Esophagus muscularis mucosa (tissue), 4 donors: Measurements from ENCODE around the gene MYO1D. TPM values are rescaled to one million over a fixed set of nuclear protein-coding genes. Genes with fewer than 3 reads are reported as not detected.

Source experiments
- DNase-seq: peaks from one replicate; pipeline ENCODE4 v3.0.0-alpha.2; 2017; ENCODE audit errors: extremely low spot score
- H3K27ac ChIP-seq, 4 donors: fragments of 200-600 bp; sonication (generic); replicated peaks in 1 of 4; 1 replicate in 3 of 4; 2 replicates in 1 of 4; pipeline ENCODE4 v1.5.1; 2016 to 2019; ENCODE audit warnings: mild to moderate bottlenecking in 1 of 4
- H3K27me3 ChIP-seq, 4 donors: fragments of 200-600 bp; sonication (generic); one replicate each; pipeline versions ENCODE4 v1.5.1 to v1.6.0; 2016 to 2019
- H3K36me3 ChIP-seq, 4 donors: fragments of 200-600 bp; sonication (generic); one replicate each; pipeline ENCODE4 v1.5.1; 2016 to 2019
- H3K4me1 ChIP-seq, 4 donors: fragments of 200-600 bp; sonication (generic); one replicate each; pipeline ENCODE4 v1.5.1; 2016 to 2019
- H3K4me3 ChIP-seq, 4 donors: fragments of 200-600 bp; sonication (generic); 1 replicate in 2 of 4; 2 replicates in 2 of 4; pipeline ENCODE4 v1.5.1; 2016 to 2019; ENCODE audit warnings: mild to moderate bottlenecking in 4 of 4, moderate library complexity in 1 of 4
- H3K9me3 ChIP-seq, 4 donors: fragments of 200-600 bp; sonication (generic); 1 replicate in 3 of 4; 2 replicates in 1 of 4; pipeline ENCODE4 v1.5.1; 2016 to 2019
- EP300 ChIP-seq: sonication (generic); formaldehyde crosslinking; IDR thresholded peaks from one replicate; pipeline ENCODE4 v1.6.1; 2017; ENCODE audit warnings: antibody characterized with exemption
- POLR2A ChIP-seq: fragments of 450-650 bp; IDR thresholded peaks from one replicate; pipeline ENCODE4 v1.6.1; 2017; ENCODE audit warnings: antibody characterized with exemption, moderate library complexity, mild to moderate bottlenecking, low read depth
- POLR2AphosphoS5 ChIP-seq, 2 donors: sonication (generic); formaldehyde crosslinking; IDR thresholded peaks; one replicate each; pipeline ENCODE4 v1.6.1; 2017; ENCODE audit warnings: antibody characterized with exemption in 2 of 2
- WGBS: methylation state at CpG from one replicate; pipeline ENCODE4 v1.1.5; 2018; 5-methylcytosine and 5-hydroxymethylcytosine counted together
- intact Hi-C: fragments of 100-400 bp; cut with DNase I; formaldehyde crosslinking; loops from one replicate; pipeline ENCODE4 v1.15.1; 2023
- total RNA-seq, 4 donors: library from RNA; depleted of rRNA; stranded (reverse); fragments of >200 nt; gene quantifications; one replicate each; pipeline versions ENCODE4 v1.1.0 to v1.2.1, GENCODE V29; 2016
- TF ChIP-seq, protein P1 (sequence below), 3 experiments: fragments of 200-600 bp in 2 of 3; fragments of 450-650 bp in 1 of 3; sonication (generic) in 2 of 3; IDR thresholded peaks; one replicate each; pipeline ENCODE4 v1.5.1; 2017 to 2019; ENCODE audit warnings: antibody characterized with exemption in 3 of 3, mild to moderate bottlenecking in 2 of 3, moderate library complexity in 1 of 3

MYO1D gene
- total RNA-seq, 4 donors from 2014 or later, result 27.3 to 30.3 (median 29.0) TPM

DNA sequence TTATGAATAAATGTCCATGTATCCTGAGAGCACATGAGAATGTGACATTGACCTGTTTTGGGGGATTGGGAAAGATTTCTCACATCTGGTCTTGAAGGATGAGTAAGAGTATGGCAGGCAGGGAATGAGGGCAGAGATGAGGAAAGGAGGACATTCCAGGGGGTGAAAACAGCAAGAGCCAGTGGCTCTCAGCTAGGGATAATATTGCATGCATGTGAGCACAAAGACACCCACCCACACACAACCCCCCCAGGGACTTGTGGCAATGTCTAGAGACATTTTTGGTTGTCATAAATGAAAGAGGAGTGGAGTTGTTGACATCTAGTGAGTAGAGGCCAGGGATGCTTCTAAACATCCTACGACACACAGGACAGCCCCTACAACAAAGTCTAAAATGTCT is 6.0 kb downstream of the MYO1D start:
- peaks cover 15 to 42% (median 32%) of the 10 kb centered on the region in 4 donors for H3K4me1 ChIP-seq
- peak overlapping the region in 2 of 4 donors; percentile 28 to 61 for H3K27ac ChIP-seq
- WGBS, result 91% methylated on average over 1 of the region's 1 CpG

DNA sequence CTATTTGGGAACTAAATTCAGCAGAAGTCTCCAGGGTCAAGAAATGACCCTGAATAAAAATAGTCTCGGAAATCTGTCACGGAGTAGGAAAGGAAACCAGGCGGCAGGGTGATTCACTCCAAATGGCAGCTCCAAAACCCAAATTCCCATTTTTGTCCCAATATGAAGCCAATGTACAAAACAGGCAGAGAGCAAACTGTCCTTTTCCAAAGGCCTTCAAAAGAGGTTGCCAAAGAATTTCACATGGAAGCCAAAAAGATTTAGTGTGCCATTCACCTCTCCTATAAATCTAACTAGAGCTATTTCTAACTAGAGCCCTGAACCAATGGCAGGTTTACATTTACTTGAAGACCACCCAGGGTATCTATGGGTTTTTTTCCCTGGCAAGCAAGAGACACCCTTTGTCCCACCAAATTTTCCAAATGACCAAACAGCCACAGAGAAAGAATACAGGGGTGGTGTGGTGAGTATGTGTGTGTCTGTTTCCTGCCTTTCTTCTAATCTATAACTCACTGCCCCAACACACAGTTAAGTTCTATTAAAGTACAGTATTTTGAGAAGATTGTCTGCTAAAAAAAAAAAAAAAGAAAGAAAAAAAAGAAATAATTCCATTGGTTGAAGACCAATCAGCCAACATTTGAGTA is 6.8 kb downstream of the MYO1D start:
- H3K36me3 ChIP-seq, result no peaks in the 10 kb centered on the region
- H3K4me3 ChIP-seq, result no peak overlapping the region
- TF ChIP-seq EP300 (no peak), POLR2AphosphoS5 (IDR thresholded peaks at IDR 0.05) (peak; percentile 26 to 48), POLR2A (no peak)
- TF ChIP-seq, protein P1, sequence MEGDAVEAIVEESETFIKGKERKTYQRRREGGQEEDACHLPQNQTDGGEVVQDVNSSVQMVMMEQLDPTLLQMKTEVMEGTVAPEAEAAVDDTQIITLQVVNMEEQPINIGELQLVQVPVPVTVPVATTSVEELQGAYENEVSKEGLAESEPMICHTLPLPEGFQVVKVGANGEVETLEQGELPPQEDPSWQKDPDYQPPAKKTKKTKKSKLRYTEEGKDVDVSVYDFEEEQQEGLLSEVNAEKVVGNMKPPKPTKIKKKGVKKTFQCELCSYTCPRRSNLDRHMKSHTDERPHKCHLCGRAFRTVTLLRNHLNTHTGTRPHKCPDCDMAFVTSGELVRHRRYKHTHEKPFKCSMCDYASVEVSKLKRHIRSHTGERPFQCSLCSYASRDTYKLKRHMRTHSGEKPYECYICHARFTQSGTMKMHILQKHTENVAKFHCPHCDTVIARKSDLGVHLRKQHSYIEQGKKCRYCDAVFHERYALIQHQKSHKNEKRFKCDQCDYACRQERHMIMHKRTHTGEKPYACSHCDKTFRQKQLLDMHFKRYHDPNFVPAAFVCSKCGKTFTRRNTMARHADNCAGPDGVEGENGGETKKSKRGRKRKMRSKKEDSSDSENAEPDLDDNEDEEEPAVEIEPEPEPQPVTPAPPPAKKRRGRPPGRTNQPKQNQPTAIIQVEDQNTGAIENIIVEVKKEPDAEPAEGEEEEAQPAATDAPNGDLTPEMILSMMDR (IDR thresholded peaks at IDR 0.05), result no peak
- H3K27ac ChIP-seq, result peak overlapping the region; percentile 41 to 61 (median 50)
- no peaks in the 10 kb centered on the region for H3K27me3 ChIP-seq
- 16% methylated on average over 3 of the region's 3 CpGs for WGBS
- no peaks in the 10 kb centered on the region for H3K9me3 ChIP-seq
- no peak for DNase-seq
- H3K4me1 ChIP-seq, result peaks cover 12 to 37% (median 26%) of the 10 kb centered on the region in 4 donors
- intact Hi-C loops, result no loop called here

More for the DNA sequence above, 6.0 kb downstream of the MYO1D start:
- DNase-seq, result no peak
- TF ChIP-seq POLR2AphosphoS5 (IDR thresholded peaks at IDR 0.05), result peak in 1 of 2 donors; percentile 17
- TF ChIP-seq, protein P1 (IDR thresholded peaks at IDR 0.05), result no peak
- no peaks in the 10 kb centered on the region for H3K27me3 ChIP-seq
- intact Hi-C loops, result no loop called here
- H3K9me3 ChIP-seq, result no peaks in the 10 kb centered on the region
- H3K36me3 ChIP-seq, result no peaks in the 10 kb centered on the region
- H3K4me3 ChIP-seq, result no peak overlapping the region

DNA sequence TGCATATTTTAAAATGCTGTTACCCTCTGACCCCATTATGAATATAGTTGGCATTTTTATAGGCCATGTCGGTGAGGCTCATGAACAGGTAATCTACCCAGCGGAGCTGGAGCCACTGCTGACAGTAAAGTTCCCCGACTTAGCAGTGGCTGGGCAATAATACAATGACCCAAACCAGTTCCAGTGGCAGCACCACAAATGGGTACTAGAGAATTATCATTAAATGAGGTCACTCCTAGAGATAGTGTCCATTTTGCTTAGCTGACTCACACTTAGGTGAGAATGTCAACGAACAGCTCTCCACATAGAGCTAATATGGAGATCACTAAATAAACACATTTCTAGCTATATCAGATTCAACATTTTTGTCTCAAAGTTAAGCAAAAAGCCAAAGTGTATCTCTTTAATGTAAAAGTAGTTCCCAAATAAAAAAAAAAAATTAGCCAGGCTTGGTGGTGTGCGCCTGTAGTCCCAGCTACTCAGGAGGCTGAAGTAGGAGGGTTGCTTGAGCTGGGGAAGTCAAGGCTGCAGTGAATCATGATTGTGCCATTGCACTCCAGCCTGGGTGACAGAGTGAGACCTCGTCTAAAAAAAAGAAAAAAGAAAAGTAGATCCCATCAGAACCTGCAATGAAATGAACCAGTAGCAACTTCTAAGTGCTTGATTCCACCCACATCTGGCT is 7.4 kb downstream of the MYO1D start:
- Histone ChIP-seq H3K9me3 (no peaks in the 10 kb centered on the region), H3K4me3 (no peak overlapping the region), H3K36me3 (no peaks in the 10 kb centered on the region), H3K27ac (peak overlapping the region; percentile 20 to 61 (median 50)), H3K4me1 (peaks cover 12 to 37% (median 26%) of the 10 kb centered on the region in 4 donors), H3K27me3 (no peaks in the 10 kb centered on the region)
- intact Hi-C loops, result no loop called here
- no peak for TF ChIP-seq POLR2AphosphoS5 (IDR thresholded peaks at IDR 0.05)
- TF ChIP-seq EP300, result no peak
- TF ChIP-seq, protein P1 (IDR thresholded peaks at IDR 0.05), result no peak
- WGBS, result 80% methylated on average over 6 of the region's 6 CpGs
- DNase-seq, result no peak

DNA sequence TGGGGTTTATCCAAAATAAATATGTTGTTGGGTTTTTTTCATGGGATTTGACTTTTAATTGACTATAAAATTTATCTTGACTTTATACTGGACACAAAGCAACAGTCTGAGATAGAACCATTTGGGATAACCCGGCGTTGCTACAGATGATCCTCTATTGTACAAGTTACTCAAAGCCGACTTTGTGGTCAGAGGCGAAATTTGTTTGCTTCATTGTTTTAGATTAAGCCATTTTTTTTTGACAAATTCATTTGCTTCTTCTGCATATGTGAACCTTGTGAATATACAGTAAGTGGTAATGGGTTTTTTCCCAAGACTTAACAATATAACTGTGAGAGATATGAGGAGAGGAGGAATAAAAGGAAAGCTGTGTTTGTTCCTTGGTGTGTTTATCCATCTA is 11.8 kb downstream of the MYO1D start:
- no peaks in the 10 kb centered on the region for H3K9me3 ChIP-seq
- no peaks in the 10 kb centered on the region for H3K27me3 ChIP-seq
- DNase-seq, result no peak
- H3K36me3 ChIP-seq, result no peaks in the 10 kb centered on the region
- H3K4me3 ChIP-seq, result no peak overlapping the region
- intact Hi-C loops, result no loop called here
- 99% methylated on average over 4 of the region's 4 CpGs for WGBS
- TF ChIP-seq, protein P1 (IDR thresholded peaks at IDR 0.05), result no peak
- TF ChIP-seq POLR2AphosphoS5 (IDR thresholded peaks at IDR 0.05), result no peak
- no peak for TF ChIP-seq POLR2A
- TF ChIP-seq EP300, result no peak
- H3K27ac ChIP-seq, result no peak overlapping the region
- peaks cover 6 to 17% (median 16%) of the 10 kb centered on the region in 4 donors for H3K4me1 ChIP-seq
